ENCODE data around the gene DDX31.
"Not testable (repeated sequence)": the region's sequence is repeated elsewhere in the genome, so short reads cannot be mapped to it uniquely, and the experiment has no call there.

DDX31 gene

DNA sequence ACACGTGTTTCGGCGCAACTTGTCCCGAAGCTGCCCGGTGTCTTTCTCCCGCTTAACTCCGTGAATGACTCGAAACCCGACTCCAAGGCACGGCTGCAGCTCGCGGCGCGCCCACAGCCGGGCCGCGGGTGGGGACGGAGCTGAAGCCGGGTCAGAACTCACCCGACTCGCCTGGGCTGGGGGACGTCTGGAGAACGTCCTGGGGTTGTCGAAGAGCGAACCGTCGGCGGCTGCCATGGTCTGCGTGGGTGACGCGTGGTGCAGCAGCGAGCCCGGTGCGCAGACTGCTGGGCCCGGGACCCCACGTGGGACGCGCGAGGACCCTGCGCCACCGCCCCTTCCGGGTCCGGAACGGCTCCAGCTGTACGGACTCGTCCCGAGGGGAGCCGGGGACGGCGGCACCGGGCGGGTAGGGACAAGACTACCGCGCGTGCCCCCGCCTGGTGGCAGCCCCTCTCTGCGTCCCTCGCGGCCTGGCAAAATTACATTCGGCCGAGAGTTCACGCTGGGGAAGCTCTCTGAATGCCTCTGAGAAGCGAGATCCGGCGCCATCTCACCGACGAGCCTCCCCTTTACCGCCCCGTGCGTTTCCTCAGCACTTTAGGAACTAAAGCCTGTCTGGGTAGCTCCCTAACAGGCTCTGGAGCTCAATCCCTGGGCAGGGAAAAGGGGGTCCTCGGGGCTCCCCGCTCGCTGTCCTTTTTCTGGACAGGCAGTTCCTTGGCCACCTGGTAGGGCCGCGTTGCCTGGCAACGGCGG, at the start of gene DDX31:
TSS of gene DDX31 (minus strand) at position 286 of the 759 bp plus-strand sequence. CDS start at position 237, 49 bp downstream.
- DNase-seq, result peak; percentile 91

DNA sequence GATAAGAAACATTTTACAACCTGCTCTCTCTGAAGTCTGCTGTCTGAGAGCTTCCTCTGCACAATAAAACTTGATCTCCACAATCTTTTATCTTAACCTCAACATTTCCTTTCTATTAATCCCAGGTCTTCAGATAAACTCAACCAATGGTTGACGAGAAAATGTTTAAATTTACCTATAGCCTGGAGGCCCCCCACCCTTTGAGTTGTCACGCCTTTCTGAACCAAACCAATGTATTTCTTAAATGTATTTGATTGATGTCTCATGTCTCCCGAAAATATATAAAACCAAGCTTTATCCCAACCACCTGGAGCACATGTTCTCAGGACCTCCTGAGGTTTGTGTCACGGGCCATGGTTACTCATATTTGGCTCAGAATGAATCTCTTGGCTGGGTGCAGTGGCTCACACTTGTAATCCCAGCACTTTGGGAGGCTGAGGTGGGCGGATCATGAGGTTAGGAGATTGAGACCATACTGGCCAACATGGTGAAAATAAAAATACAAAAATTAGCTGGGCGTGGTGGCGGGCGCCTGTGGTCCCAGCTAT, 48.7 kb upstream of the DDX31 start:
- not testable (repeated sequence) for DNase-seq

DNA sequence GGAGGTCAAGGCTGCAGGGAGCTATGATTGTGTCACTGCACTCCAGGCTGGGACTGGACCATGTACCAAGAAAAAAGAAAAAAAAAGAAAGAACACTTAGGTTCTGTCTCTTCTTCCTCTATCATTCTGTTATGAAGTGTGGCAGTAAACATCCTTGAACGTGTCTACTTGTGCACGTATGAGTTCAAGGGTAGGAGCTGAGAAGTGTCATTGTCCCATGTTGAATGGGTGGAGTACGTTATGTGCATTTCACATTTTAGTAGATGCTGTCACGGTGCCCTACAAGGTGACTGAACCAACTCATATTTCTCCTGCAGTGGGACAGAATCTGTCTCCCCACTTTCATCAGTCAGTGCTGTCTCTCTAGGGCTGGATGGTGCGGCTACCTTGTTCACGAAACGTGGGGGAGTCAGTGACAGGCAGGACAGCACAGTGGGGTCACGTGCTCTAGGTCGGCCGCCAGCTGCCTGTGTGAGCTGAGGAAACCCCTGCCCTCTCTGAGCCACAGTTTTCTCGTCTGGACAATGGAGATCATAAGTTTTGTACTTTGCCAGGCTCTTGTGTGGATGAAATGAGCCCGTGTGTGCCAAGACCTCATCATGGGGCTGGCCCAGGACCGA, 47.7 kb upstream of the DDX31 start:
- DNase-seq, result no peak

DNA sequence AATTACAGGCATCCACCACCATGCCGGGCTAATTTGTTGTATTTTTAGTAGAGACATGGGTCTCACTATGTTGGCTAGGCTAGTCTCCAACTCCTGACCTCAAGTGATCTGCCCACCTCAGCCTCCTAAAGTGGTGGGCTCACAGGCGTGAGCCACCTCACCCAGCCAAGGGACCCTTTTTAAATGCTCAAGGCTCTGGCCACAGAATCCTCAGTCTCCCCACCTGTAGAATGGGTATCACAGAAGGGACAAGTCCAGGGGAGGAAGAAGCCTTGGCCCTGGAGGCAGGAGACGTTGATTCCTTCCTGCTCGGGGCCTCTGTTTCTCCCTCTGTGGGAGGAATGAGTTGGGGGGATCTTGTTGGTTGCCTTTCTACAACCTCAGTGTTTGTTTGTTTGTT, 46.2 kb upstream of the DDX31 start:
- DNase-seq, result no peak

DNA sequence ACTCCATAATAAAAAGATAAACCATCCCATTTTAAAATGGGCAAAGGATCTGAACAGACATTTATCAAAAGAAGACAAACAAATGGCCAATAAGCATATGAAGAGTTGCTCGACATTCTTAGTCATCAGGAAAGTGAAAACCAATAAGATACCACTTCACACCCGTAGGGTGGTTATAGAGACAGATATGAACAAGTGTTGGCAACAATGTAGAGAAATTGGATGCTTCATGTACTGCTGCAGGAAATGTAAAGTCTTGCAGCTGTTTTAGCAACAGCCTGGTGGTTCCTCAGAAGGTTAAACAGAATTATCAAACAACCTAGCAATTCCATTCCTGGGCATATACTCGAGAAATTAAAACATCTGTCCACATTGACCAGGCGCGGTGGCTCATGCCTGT, 43.0 kb upstream of the DDX31 start:
- DNase-seq, result peak; percentile 30

DNA sequence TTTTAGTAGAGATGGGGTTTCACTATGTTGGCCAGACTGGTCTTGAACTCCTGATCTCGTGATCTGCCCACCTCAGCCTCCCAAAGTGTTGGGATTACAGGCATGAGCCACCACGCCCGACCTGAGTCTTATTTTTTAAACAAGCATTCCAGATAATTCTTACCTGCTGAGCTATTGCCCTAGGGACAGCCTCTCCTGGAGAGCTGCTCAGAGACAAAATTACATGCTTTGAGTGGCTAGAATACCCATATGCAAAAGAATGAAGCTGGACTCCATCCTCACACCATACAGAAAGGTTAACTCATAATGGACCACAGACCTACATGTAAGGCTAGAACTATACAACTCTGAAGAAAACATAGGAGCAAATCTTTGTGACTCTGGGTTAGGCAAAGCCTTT, 42.1 kb upstream of the DDX31 start:
- DNase-seq, result no peak

DNA sequence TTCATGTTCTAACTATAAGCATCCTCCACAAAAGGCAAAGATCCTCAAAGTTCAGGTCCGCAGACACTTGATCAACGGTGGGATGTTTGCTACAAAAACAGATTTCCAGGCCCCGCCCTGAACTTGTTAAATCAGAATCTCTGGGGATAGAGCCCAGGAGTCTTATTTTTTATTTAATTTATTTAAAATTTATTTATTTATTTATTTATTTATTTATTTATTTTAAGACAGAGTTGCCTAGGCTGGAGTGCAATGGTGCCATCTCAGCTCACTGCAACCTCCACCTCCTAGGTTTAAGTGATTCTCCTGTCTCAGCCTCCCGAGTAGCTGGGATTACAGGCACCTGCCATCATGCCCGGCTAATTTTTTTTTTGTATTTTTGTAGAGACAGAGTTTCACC, 41.4 kb upstream of the DDX31 start:
- DNase-seq, result not testable (repeated sequence)

DNA sequence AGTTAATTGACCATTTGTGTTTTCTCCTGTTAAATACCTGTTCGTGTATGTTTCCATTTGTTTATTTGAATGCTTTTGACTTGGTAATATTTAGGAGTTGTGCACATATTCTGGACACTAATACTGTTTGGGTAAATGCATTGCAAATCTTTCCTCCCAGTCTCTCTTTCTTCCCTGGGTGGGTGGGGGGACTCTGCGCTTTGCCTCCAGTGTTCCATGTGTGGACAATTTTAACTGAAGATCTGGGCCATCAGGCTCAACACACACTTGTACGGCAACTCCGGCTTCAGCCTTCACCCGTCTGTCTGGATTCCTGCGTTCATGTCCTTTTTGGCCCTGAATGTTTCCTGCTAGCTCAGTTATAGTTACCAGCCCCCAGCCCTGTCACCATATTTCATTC, 40.5 kb upstream of the DDX31 start:
- no peak for DNase-seq

DNA sequence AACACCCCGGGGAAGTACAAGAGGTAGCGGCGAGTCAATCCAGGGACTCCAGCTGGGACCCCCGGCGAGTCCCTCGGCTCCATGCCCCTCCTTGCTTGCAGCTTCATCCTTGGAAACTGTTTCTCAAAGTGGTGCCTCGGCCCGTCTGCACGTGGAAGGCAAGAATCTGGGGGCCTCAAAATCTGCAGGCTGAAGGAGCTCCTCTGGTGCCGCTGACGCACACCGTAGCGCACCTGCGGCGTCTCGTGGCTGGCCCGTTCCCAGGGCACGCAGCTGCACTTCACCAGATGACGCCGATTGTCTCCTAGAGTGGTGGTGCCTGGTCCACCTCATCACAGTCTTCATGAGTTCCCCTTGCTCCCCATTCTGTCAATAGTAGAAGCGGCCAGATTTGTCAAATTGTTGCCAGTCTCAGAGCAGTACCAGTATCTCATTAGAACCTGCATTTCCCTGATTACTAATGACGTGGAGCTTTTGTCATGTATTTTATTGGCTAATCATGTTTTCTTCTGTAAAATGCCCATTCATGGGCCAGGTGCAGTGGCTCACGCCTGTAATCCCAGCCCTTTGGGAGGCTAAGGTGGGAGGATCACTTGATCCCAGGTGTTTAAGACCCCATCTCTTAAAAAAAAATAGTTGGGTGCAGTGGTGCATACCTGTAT, 39.1 kb upstream of the DDX31 start:
- no peak for DNase-seq

DNA sequence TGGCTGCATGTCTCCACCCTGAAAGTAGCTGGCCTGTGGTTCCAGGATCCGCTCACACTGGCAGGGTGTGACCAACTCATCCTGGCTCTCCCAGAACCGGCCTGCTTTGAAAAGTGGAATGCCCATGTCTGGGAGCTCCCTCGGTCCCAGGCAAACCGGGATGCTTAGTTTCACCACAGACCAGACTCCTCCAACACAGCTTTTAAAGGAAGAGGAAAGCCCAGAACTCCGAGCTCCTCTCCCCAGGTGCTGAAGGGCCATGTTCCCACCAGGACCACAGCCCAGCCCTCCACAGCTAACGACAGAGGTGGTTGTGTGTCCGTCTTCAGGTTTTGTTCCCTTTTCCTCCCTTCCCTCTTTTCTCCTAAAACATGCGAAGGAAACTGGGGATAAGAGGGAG, 38.5 kb upstream of the DDX31 start:
- DNase-seq, result no peak

DNA sequence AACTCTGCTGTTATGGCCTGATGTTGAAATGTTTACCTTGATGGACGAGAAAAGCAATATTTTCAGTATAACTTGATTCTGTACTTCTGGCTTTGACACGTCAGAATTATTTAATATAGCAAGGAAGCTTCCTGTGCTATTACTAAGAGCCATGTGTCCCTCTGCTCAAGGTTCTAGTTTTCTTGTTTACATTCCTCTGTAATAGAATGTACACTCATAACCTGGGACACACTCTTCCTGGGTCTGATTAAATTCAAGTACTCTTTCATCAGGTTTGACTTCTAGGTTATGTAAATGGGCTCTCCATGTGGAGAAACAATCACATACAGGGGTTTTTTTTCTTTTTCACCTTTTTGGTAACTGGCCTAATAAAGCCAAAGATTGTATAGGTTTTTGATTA, 33.6 kb upstream of the DDX31 start:
- no peak for DNase-seq

DNA sequence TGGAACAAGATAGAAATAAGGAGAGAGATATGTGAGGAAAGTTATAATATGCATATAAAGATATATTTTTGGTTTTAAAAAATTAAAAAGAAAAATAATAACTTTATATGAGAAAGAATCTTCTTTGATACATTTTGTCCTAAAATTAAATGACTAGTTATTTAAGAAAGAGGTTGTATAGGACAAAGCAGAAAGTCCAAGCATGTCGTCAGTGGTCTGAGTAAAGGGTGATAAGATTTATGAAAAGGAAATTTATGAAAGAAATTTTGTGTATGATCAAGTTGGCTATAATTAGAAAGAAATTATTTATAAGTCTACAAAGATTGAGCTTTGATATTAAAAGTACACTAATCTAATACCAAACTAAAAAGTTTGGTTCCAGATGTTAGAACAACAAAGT, 32.5 kb upstream of the DDX31 start:
- DNase-seq, result no peak

DNA sequence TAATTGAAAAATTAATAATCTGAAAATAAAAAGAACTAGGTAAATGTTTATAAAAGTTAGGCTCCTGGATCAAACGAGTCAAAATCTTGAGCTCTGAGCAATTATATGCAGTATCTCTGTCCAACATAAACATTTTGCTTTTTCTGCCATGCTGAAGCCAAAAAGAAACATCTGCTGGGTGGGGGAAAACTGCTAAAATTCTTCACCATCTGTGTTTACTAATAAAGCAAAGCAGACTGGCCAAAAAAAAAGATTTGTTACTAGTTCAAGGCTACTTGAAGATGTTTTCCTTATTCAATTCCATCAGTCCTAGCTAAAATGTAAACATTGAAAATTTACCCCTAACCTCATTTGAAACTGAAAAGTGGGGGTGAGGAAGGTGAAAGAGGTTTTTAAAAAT, 30.2 kb upstream of the DDX31 start:
- no peak for DNase-seq

DNA sequence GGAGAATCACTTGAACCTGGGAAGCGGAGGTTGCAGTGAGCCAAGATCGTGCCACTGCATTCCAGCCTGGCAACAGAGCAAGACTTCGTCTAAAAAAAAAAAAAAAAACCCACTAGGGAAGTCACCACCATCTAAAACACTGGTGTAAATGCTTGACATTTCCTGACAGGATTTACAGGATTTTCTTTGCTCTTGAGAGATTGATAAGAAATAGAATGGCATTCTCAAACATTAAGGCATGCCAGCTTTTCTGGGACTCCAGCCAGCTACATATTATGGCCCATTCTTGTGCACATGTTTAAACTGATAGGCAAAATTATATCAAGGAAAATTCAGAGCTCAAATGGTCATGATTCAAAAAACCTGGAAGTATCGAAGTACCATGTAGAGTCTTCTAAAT, 29.2 kb upstream of the DDX31 start:
- no peak for DNase-seq

DNA sequence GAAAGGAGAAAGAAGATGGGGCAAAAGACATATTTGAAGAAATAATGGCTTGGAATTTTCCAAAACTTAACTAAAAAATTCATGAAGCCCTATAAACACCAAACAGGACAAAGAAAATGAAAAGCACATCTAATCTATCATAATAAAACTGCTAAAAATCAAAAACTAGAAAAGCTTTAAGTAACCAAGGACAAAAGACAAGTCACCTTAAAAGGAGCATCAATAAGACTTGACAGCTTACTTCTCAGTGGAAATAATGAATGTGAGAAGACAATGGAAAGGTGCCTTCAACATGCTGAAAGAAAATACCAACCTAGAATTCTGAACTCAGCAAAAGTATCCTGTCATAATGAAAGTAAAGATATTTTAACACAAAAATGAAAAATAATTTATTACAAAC, 27.4 kb upstream of the DDX31 start:
- DNase-seq, result no peak

DNA sequence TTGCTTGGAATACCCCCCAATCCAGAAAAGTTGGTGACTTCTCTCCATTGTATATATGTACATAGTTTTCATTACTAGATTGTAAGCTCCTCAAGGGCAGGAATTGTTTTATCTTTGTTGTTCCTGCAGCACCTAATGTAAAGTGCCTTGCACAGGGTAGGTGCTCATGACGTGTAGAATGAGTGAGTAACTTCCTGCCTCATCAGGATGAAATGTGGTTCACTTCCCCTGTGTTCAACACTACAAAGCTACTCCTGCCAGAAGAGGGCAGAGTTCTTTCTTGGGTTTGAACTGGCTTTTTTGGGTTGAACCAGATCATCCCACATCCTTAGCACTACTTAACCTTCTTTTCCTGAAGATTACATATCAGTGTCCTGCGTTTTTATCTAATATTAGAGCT, 24.4 kb upstream of the DDX31 start:
- DNase-seq, result peak; percentile 38

DNA sequence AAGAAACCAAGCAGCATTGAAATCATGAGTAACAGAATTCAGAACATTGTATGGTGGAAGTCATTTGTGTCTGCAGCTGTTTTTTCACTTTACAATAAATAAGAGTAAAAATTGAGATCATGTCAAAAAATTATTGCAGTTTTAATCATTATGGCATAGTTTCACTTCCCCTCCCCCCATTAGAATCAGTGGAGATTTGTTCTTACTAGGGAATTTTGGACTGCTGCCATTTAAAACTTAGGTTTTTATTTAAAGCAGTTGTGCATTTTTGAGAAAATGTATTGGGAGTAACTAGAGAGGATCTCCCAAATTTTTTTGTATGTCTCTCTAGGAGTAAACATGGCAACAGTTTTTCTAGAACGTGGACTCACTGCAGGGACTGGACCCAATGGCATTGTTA, 20.9 kb upstream of the DDX31 start:
- no peak for DNase-seq

DNA sequence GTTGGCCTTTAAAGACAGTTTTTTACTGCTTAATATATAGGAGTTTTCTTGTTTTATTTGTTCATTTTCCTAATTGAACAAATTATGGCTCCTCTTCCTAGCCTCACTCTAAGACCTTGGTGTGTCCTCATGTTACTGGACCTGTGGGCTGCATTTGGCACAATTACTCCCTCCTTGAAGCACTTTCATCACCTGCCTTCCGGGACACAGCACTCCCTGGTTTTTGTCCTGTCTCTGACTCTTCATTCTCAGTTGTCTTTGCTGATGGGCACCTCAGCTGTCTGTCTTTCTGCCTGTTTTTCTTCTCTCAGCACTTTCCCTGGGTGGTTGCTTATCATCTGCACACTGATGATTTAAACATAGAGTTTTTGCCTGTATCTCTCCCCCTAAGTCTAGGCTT, 14.1 kb upstream of the DDX31 start:
- no peak for DNase-seq

DNA sequence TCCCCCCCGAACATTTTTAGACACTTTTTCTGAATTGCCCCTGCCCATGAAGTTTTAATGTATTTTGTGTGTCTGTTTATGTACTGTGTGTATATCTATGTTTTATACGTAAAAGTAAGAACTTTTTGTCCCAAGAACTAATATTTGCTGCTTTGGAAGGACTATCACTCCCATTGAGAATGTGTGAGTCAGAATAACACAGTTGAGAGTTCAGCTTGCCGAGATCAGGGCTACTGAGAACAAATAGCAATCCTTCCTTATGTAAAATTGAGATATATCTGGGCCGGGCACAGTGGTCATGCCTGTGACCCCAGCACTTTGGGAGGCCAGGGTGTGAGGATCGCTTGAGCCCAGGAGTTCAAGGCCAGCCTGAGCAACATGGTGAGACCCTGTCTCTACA, 11.8 kb upstream of the DDX31 start:
- DNase-seq, result no peak

DNA sequence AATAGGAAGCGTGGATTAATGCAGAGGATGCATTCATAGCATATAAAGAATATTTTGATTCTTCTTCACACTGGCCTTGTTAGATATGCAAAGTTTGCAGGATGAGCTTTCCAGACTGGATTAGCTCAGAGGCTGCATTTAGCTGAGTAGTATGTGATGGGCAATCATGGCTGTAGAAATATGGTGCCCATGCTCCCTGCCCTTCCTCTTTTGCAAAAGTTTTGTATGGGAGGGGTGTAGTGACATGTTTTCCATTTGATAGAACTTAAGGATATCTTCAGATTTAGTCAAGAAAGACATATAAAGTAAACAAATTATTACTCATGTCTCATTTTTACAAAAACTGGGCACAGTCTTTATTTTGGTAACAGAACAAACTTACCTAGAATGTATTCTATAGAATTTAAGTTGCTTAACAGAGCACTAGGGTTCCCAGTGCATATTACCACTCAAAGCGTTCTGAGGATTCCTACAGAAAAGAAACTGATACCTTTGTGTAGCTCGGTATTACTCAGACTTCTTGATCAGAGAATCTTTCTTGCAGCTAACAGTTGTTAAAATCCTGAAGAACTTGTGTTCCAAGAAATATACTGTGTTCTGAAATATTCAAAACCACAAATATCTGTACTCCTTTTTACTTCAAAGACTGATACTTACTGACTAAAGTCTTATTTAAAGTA, 10.3 kb upstream of the DDX31 start:
- peak; percentile 65 for DNase-seq

DNA sequence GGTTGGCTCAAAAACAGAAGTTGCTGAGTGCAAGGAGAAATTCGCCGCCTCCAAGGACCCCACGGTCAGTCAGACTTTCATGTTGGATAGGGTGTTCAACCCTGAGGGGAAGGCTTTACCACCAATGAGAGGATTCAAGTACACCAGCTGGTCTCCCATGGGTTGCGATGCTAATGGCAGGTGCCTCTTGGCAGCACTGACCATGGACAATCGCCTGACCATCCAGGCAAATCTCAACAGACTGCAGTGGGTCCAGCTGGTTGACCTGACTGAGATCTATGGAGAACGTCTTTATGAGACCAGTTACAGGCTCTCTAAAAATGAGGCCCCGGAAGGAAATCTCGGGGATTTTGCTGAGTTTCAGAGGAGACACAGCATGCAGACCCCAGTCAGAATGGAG, 8.2 kb upstream of the DDX31 start:
- no peak for DNase-seq

DNA sequence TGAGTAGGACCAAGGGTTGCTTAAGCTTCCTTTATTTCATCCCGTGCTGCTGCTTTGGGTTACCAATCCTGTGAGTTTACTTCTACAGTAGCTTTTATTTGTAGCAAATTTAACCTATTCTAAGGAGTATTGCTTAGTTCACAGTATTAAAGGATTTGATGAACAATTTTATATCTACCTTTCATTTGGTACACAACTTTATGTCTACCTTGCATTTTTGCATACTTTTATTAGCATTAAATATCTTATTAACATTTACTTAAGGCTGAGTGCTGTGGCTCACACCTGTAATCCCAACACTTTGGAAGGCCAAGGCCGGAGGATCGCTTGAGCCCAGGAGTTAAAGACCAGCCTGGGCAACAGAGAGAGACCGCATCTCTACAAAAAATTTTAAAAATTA, 4.7 kb upstream of the DDX31 start:
- no peak for DNase-seq

DNA sequence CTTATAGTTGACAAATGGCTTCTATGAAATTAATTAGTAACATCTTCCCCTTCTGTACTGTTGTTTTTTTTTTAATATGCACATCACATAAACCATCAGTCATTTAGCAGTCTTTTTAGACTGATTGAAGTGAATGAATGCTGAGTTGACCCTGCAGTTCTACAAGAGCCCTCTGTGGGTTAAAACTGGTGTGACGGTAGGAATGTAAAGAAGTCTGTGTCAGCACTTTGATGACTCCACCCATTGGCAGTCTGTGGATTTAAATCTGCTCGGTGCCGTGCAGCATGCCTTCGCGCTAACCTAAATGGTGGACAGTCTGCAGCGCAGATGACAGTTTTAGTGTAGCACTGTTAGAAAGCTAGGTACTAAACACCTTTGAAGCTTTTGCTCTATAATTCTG, 3.6 kb upstream of the DDX31 start:
- DNase-seq, result no peak

DNA sequence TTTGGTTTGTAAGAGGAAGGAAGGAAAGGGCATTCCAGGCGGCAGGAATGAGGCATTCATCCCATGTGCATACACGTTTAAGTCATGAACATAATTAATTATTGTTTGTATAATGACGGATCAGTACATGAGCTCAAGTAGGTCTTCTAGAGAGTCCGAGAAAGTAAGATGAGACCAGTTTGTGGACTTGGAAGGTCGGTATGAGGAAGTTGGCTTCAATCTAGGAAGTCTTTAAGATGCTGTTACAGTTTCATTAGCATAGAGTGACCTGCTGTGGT, 2.6 kb upstream of the DDX31 start:
- DNase-seq, result no peak

Measured in activated CD4-positive, alpha-beta T cell treated with anti-CD3 and anti-CD28 coated beads, Interleukin-10, Interleukin-2, amounts not matched to agents 100 ng/mL and 50 ng/mL, durations not matched to agents 16 hours and 8 hours (primary cell).